Measurements from ENCODE around the gene ARHGAP11A.

ARHGAP11A gene

DNA sequence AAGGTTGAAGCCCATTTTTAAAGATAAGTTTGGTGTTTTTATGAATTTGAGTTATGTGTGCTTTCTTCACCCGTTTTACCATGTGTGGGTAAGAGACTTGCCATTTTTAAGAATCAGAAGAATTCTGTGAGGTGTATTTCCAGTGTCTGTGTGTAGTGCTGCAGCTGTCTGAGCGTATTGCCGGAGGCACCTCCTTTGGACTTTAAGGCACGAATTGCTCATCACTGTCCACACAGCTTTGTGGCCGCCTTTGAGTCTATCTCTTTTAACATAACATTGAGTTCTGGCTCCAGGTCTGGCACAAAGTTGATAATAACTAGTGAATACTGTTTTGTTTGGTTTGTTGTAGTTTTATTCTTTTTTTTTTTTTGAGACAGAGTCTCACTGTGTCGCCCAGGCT lies 52.0 kb downstream of the ARHGAP11A start:
- CTCF ChIA-PET = no interaction called here
- TF ChIP-seq PKNOX1 (IDR thresholded peaks at IDR 0.05) (no peak), SP1 (IDR thresholded peaks at IDR 0.05) (no peak), NFRKB (IDR thresholded peaks at IDR 0.05) (no peak), SUZ12 (IDR thresholded peaks at IDR 0.05) (no peak), FOXM1 (IDR thresholded peaks at IDR 0.05; ENCODE audit: borderline replicate concordance) (no peak), HDGF (IDR thresholded peaks at IDR 0.05; ENCODE audit: borderline replicate concordance) (no peak), CTBP1 (IDR thresholded peaks at IDR 0.05; ENCODE audit: borderline replicate concordance) (no peak), ELF4 (IDR thresholded peaks at IDR 0.05) (no peak), L3MBTL2 (conservative IDR thresholded peaks at IDR 0.05) (no peak), LEF1 (IDR thresholded peaks at IDR 0.05; ENCODE audit: borderline replicate concordance) (no peak), TARDBP (IDR thresholded peaks at IDR 0.05) (no peak), FOXK2 (IDR thresholded peaks at IDR 0.05) (no peak), FOXA1 (IDR thresholded peaks at IDR 0.05) (no peak), BHLHE40 (IDR thresholded peaks at IDR 0.05; ENCODE audit: borderline replicate concordance) (no peak), ARNT (IDR thresholded peaks at IDR 0.05) (no peak), ZNF384 (IDR thresholded peaks at IDR 0.05) (no peak)

DNA sequence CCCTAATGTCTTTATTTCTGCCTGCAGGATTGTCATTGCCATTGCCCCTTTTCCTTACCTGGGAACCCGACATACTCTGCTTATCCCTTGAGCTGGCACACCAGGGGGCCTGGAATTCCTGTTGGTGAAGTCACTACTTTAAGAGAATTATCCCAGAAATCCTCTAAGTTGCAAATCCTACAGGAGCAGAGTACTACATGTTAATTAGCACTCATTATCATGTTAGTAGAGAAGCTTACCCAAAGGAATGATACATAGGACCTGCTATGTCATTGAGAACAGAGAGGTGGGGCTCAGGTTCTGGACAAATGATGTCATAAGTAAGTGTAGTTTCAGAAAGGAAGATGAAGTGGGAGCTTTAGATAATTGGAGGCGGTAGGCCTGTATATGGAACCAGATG lies 53.6 kb downstream of the ARHGAP11A start:
- DNase-seq (ENCODE audit: extremely low spot score) = no peak
- no peak for TF ChIP-seq FOXA1 (IDR thresholded peaks at IDR 0.05)
- no peak for TF ChIP-seq ZNF384 (IDR thresholded peaks at IDR 0.05)
- TF ChIP-seq ELF4 (IDR thresholded peaks at IDR 0.05) = no peak
- no peak for TF ChIP-seq ARNT (IDR thresholded peaks at IDR 0.05)
- no peak for TF ChIP-seq HDGF (IDR thresholded peaks at IDR 0.05; ENCODE audit: borderline replicate concordance)
- no peak for TF ChIP-seq LEF1 (IDR thresholded peaks at IDR 0.05; ENCODE audit: borderline replicate concordance)
- TF ChIP-seq FOXK2 (IDR thresholded peaks at IDR 0.05) = no peak
- TF ChIP-seq TARDBP (IDR thresholded peaks at IDR 0.05) = no peak
- TF ChIP-seq FOXM1 (IDR thresholded peaks at IDR 0.05; ENCODE audit: borderline replicate concordance) = no peak
- TF ChIP-seq CTBP1 (IDR thresholded peaks at IDR 0.05; ENCODE audit: borderline replicate concordance) = no peak
- TF ChIP-seq BHLHE40 (IDR thresholded peaks at IDR 0.05; ENCODE audit: borderline replicate concordance) = no peak
- TF ChIP-seq SP1 (IDR thresholded peaks at IDR 0.05) = no peak
- TF ChIP-seq L3MBTL2 (conservative IDR thresholded peaks at IDR 0.05) = no peak
- TF ChIP-seq NFRKB (IDR thresholded peaks at IDR 0.05) = no peak
- no peak for TF ChIP-seq SUZ12 (IDR thresholded peaks at IDR 0.05)
- TF ChIP-seq PKNOX1 (IDR thresholded peaks at IDR 0.05) = no peak
- ChIA-PET POLR2A (no interaction called here), CTCF (interaction anchor here (0.6 to 1.0 kb wide), 3 partner anchors 20 to 235 kb away, joined by 3 read pairs; no protein-coding TSS in a partner anchor)

More for the DNA sequence above, 52.0 kb downstream of the ARHGAP11A start:
- POLR2A ChIA-PET = no interaction called here
- no peak for DNase-seq (ENCODE audit: extremely low spot score)

GRCh38 chr15:32669896-32670611 lies 54.8 kb downstream of the ARHGAP11A start:
- TF ChIP-seq SP1 (IDR thresholded peaks at IDR 0.05) = no peak
- no peak for DNase-seq (ENCODE audit: extremely low spot score)
- ChIA-PET POLR2A (no interaction called here), CTCF (interaction anchor here (0.7 to 1.5 kb wide), 4 partner anchors 10 to 266 kb away, joined by 3 to 7 read pairs (median 3); no protein-coding TSS in a partner anchor)

DNA sequence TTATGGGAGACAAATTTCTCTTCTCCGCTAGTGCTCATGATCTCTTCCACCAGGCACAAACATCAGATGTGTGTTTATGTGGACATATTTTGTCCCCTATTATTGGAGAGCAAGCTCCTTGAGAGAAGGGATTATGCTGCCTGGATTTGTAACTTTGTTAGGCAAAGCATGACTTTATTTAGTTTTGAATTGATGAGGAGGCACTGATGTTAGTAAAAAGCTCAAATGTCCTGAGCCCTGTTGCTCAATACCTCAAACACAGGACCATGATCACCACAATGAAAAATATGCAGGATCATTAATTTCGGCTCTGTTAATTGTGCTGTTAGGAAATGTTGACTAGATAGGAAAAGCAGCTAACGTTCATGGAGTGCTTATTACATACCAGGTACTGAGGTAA lies 55.3 kb downstream of the ARHGAP11A start:
- DNase-seq (ENCODE audit: extremely low spot score) = no peak
- ChIA-PET POLR2A (no interaction called here), CTCF (interaction anchor here (0.7 to 1.5 kb wide), 2 partner anchors 173 to 265 kb away, joined by 3 to 7 read pairs; no protein-coding TSS in a partner anchor)
- TF ChIP-seq BHLHE40 (IDR thresholded peaks at IDR 0.05; ENCODE audit: borderline replicate concordance) = no peak
- TF ChIP-seq NFRKB (IDR thresholded peaks at IDR 0.05) = no peak
- TF ChIP-seq PKNOX1 (IDR thresholded peaks at IDR 0.05) = no peak
- TF ChIP-seq CTBP1 (IDR thresholded peaks at IDR 0.05; ENCODE audit: borderline replicate concordance) = no peak
- TF ChIP-seq HDGF (IDR thresholded peaks at IDR 0.05; ENCODE audit: borderline replicate concordance) = no peak
- no peak for TF ChIP-seq ELF4 (IDR thresholded peaks at IDR 0.05)
- TF ChIP-seq SP1 (IDR thresholded peaks at IDR 0.05) = no peak
- no peak for TF ChIP-seq FOXK2 (IDR thresholded peaks at IDR 0.05)
- no peak for TF ChIP-seq FOXM1 (IDR thresholded peaks at IDR 0.05; ENCODE audit: borderline replicate concordance)

- CTCF ChIA-PET = interaction anchor here (0.7 kb wide), 1 partner anchor 172 kb away, joined by 3 read pairs; no protein-coding TSS in a partner anchor
- no peak for TF ChIP-seq TARDBP (IDR thresholded peaks at IDR 0.05)
- no peak for TF ChIP-seq HDGF (IDR thresholded peaks at IDR 0.05; ENCODE audit: borderline replicate concordance)
- TF ChIP-seq NFRKB (IDR thresholded peaks at IDR 0.05) = no peak
- TF ChIP-seq SUZ12 (IDR thresholded peaks at IDR 0.05) = no peak
- TF ChIP-seq LEF1 (IDR thresholded peaks at IDR 0.05; ENCODE audit: borderline replicate concordance) = no peak
- TF ChIP-seq L3MBTL2 (conservative IDR thresholded peaks at IDR 0.05) = no peak
- TF ChIP-seq FOXA1 (IDR thresholded peaks at IDR 0.05) = no peak
- no peak for TF ChIP-seq FOXK2 (IDR thresholded peaks at IDR 0.05)
- no peak for TF ChIP-seq ZNF384 (IDR thresholded peaks at IDR 0.05)
- TF ChIP-seq SP1 (IDR thresholded peaks at IDR 0.05) = no peak
- no peak for TF ChIP-seq PKNOX1 (IDR thresholded peaks at IDR 0.05)
- TF ChIP-seq FOXM1 (IDR thresholded peaks at IDR 0.05; ENCODE audit: borderline replicate concordance) = no peak
- TF ChIP-seq ELF4 (IDR thresholded peaks at IDR 0.05) = no peak
- TF ChIP-seq CTBP1 (IDR thresholded peaks at IDR 0.05; ENCODE audit: borderline replicate concordance) = no peak
- no peak for TF ChIP-seq ARNT (IDR thresholded peaks at IDR 0.05)
- TF ChIP-seq BHLHE40 (IDR thresholded peaks at IDR 0.05; ENCODE audit: borderline replicate concordance) = no peak
- no peak for DNase-seq (ENCODE audit: extremely low spot score)
- POLR2A ChIA-PET = no interaction called here
These were observed 56.3 kb downstream of the ARHGAP11A start for GRCh38 chr15:32671339-32672325.
